B cell (primary cell): Measurements from ENCODE around the gene TSPAN18. TPM values are rescaled to one million over a fixed set of nuclear protein-coding genes. Genes with fewer than 3 reads are reported as not detected.

Source experiments
- ATAC-seq: fragments of 200-7000 bp; cut with Tn5 transposase; one replicate; pipeline ENCODE4 v1.10.0; 2021; ENCODE audit warnings: low read depth, mild to moderate bottlenecking, moderate number of reproducible peaks, moderate library complexity
- CTCF ChIA-PET: fragments of 350-600 bp; sonication (Branson Sonifier 250); formaldehyde crosslinking; loops from one replicate; lab custom pipeline; 2021; ENCODE audit warnings: antibody characterized with exemption, inconsistent platforms; lab: Charles Lee
- POLR2A ChIA-PET: fragments of 350-600 bp; sonication (Branson Sonifier 250); formaldehyde crosslinking; loops from one replicate; lab custom pipeline; 2021; ENCODE audit warnings: antibody characterized with exemption; lab: Charles Lee
- DNase-seq: peaks from one replicate; pipeline ENCODE4 v3.0.0; 2013
- H2AFZ ChIP-seq: 2 replicates; pipeline ENCODE4 v1.6.1; 2012; ENCODE audit warnings: mild to moderate bottlenecking, low read depth, low read length; ENCODE audit not compliant: insufficient read depth, poor library complexity, severe bottlenecking
- H3K27ac ChIP-seq, 2 donors: 1 replicate in 1 of 2; 2 replicates in 1 of 2; pipeline ENCODE4 v1.5.1; 2012 to 2013; ENCODE audit warnings: low read length in 2 of 2, mild to moderate bottlenecking in 2 of 2, moderate library complexity in 1 of 2
- H3K27me3 ChIP-seq, 4 experiments: fragments of 200-600 bp in 1 of 4; sonication (generic) in 1 of 4; replicated peaks in 1 of 4; 1 replicate in 2 of 4; 2 replicates in 2 of 4; pipeline versions ENCODE4 v1.6.1 to v1.7.0; 2013 to 2016; ENCODE audit warnings: low read length in 3 of 4, mild to moderate bottlenecking in 2 of 4, mixed read lengths in 1 of 4, moderate library complexity in 1 of 4; ENCODE audit not compliant: insufficient read depth in 4 of 4, control insufficient read depth in 3 of 4; ENCODE audit errors: control extremely low read depth in 1 of 4
- H3K36me3 ChIP-seq, 2 experiments: replicated peaks in 1 of 2; 1 replicate in 1 of 2; 2 replicates in 1 of 2; pipeline versions ENCODE4 v1.6.1 to v1.7.1; 2013; ENCODE audit warnings: low read length in 1 of 2; ENCODE audit not compliant: insufficient read depth in 2 of 2, control insufficient read depth in 1 of 2; ENCODE audit errors: control extremely low read depth in 1 of 2, extremely low read depth in 1 of 2
- H3K4me1 ChIP-seq, 2 donors: fragments of 200-600 bp in 1 of 2; sonication (generic) in 1 of 2; 1 replicate in 1 of 2; 2 replicates in 1 of 2; pipeline versions ENCODE4 v1.5.1 to v1.6.1; 2013 to 2017; ENCODE audit warnings: low read length in 2 of 2; ENCODE audit not compliant: control insufficient read depth in 2 of 2, insufficient read depth in 2 of 2
- H3K4me2 ChIP-seq: replicated peaks from 2 replicates; pipeline ENCODE3; 2012; ENCODE audit warnings: mild to moderate bottlenecking, low read depth, low read length; ENCODE audit not compliant: poor library complexity, severe bottlenecking
- H3K4me3 ChIP-seq, 5 experiments: fragments of 200-600 bp in 1 of 5; sonication (generic) in 1 of 5; 1 replicate in 3 of 5; 2 replicates in 2 of 5; pipeline versions ENCODE4 v1.5.1 to v1.7.0; 2011 to 2016; ENCODE audit warnings: low read length in 4 of 5, mild to moderate bottlenecking in 4 of 5, low read depth in 2 of 5, control low read depth in 1 of 5, moderate library complexity in 1 of 5; ENCODE audit not compliant: insufficient read depth in 1 of 5; ENCODE audit errors: control extremely low read depth in 1 of 5, extremely low read depth in 1 of 5
- H3K79me2 ChIP-seq: fragments of 200-600 bp; sonication (generic); one replicate; pipeline ENCODE4 v1.6.0; 2016; ENCODE audit warnings: low read length; ENCODE audit not compliant: control insufficient read depth, insufficient read depth
- H3K9ac ChIP-seq: fragments of 200-600 bp; sonication (generic); 2 replicates; pipeline ENCODE4 v1.6.1; 2017; ENCODE audit warnings: mild to moderate bottlenecking, low read length, moderate library complexity
- H3K9me3 ChIP-seq, 3 donors: one replicate each; pipeline versions ENCODE4 v1.6.1 to v1.7.1; 2013; ENCODE audit warnings: low read length in 2 of 3; ENCODE audit not compliant: control insufficient read depth in 2 of 3, insufficient read depth in 1 of 3; ENCODE audit errors: control extremely low read depth in 1 of 3
- H4K20me1 ChIP-seq: 2 replicates; pipeline ENCODE4 v1.6.0; 2012; ENCODE audit warnings: mild to moderate bottlenecking, low read length; ENCODE audit not compliant: insufficient read depth, control insufficient read depth, poor library complexity, severe bottlenecking
- H3K27ac Mint-ChIP-seq: one replicate; pipeline ENCODE4 v1.8.0; 2021; ENCODE audit warnings: mixed read lengths
- H3K27me3 Mint-ChIP-seq: one replicate; pipeline ENCODE4 v1.8.0; 2021; ENCODE audit warnings: mixed read lengths
- H3K4me1 Mint-ChIP-seq: one replicate; pipeline ENCODE4 v1.8.0; 2021; ENCODE audit warnings: mixed read lengths
- H3K4me3 Mint-ChIP-seq: one replicate; pipeline ENCODE4 v1.8.0; 2021; ENCODE audit warnings: mixed read lengths
- H3K9me3 Mint-ChIP-seq: one replicate; pipeline ENCODE4 v1.8.0; 2022; ENCODE audit warnings: mixed read lengths; ENCODE audit not compliant: insufficient read depth
- CTCF ChIP-seq: fragments of 200-600 bp; IDR thresholded peaks from one replicate; pipeline ENCODE4 v1.8.0; 2022; ENCODE audit warnings: antibody characterized with exemption, mild to moderate bottlenecking
- EZH2 ChIP-seq: IDR thresholded peaks from 2 replicates; pipeline ENCODE4 v1.6.1; 2012; ENCODE audit warnings: borderline replicate concordance, low read depth, mild to moderate bottlenecking, moderate library complexity, low read length; ENCODE audit not compliant: insufficient read depth, poor library complexity, severe bottlenecking
- WGBS: methylation state at CpG from one replicate; pipeline ENCODE4 v1.1.5; 2013; ENCODE audit warnings: missing lambda C conversion rate; ENCODE audit not compliant: insufficient coverage; 5-methylcytosine and 5-hydroxymethylcytosine counted together
- intact Hi-C: fragments of 100-400 bp; cut with micrococcal nuclease; formaldehyde crosslinking; loops from one replicate; pipeline ENCODE4 v1.10.0; 2022
- polyA plus RNA-seq: library from polyadenylated mRNA; depleted of rRNA; stranded (reverse); fragments of >200 nt; gene quantifications from 2 replicates; pipeline ENCODE4 v1.2.3, GENCODE V29; 2012
- total RNA-seq, 2 donors: library from RNA; stranded (reverse); fragments of 120-200 nt in 1 of 2; gene quantifications; 1 replicate in 1 of 2; 2 replicates in 1 of 2; pipeline versions ENCODE4 v1.2.3 to v1.2.4, GENCODE V29; 2013 to 2022

Gene TSPAN18
- total and polyA plus RNA-seq, 2 donors (not counting 1 experiment from before 2014, with no cell fraction given): 0.75 to 2.0 TPM

GRCh38 chr11:44767421-44767820 lies 40.7 kb downstream of the TSPAN18 start:
- Histone ChIP-seq H3K4me2 (no peak overlapping the region), H3K27ac (no peak overlapping the region), H3K9ac (no peak overlapping the region), H3K9me3 (no peaks in the 10 kb centered on the region), H3K4me3 (no peak overlapping the region), H3K4me1 (no peaks in the 10 kb centered on the region), H3K27me3 (peaks cover 0 to 4% (median 0%) of the 10 kb centered on the region in 4 experiments), H2AFZ (no peak overlapping the region), H3K79me2 (no peaks in the 10 kb centered on the region), H3K36me3 (no peaks in the 10 kb centered on the region), H4K20me1 (no peaks in the 10 kb centered on the region)
- no CpG with 5 or more reads among the region's 1 CpG for WGBS
- H3K9me3 Mint-ChIP-seq: no peaks in the 10 kb centered on the region
- no peaks in the 10 kb centered on the region for H3K27me3 Mint-ChIP-seq
- no peaks in the 10 kb centered on the region for H3K4me1 Mint-ChIP-seq
- H3K27ac Mint-ChIP-seq: no peak overlapping the region
- no peak for DNase-seq
- H3K4me3 Mint-ChIP-seq: no peak overlapping the region
- intact Hi-C loops: no loop called here
- ChIA-PET CTCF (interaction anchor here (1.5 to 2.8 kb wide), 2 partner anchors 10 to 11 kb away, joined by 5 to 14 read pairs; no protein-coding TSS in a partner anchor), POLR2A (no interaction called here)
- ATAC-seq: no peak
- TF ChIP-seq EZH2 (no peak), CTCF (no peak)

- intact Hi-C loops: no loop called here
- Histone ChIP-seq H3K27me3 (peaks cover 0 to 9% (median 0%) of the 10 kb centered on the region in 4 experiments), H3K27ac (no peak overlapping the region), H3K9me3 (no peaks in the 10 kb centered on the region), H3K4me2 (no peak overlapping the region), H3K79me2 (no peaks in the 10 kb centered on the region), H2AFZ (no peak overlapping the region), H4K20me1 (no peaks in the 10 kb centered on the region), H3K9ac (no peak overlapping the region), H3K4me1 (no peaks in the 10 kb centered on the region), H3K4me3 (no peak overlapping the region), H3K36me3 (no peaks in the 10 kb centered on the region)
- DNase-seq (no peak), ATAC-seq (no peak)
- no peaks in the 10 kb centered on the region for H3K27me3 Mint-ChIP-seq
- TF ChIP-seq EZH2 (no peak), CTCF (no peak)
- no peaks in the 10 kb centered on the region for H3K9me3 Mint-ChIP-seq
- H3K27ac Mint-ChIP-seq: no peak overlapping the region
- no peak overlapping the region for H3K4me3 Mint-ChIP-seq
- POLR2A ChIA-PET: no interaction called here
- 100% methylated on average over 1 of the region's 1 CpG for WGBS
- H3K4me1 Mint-ChIP-seq: peaks cover 2% of the 10 kb centered on the region
- CTCF ChIA-PET: no interaction called here
Measured at GRCh38 chr11:44770401-44770800, 43.6 kb downstream of the TSPAN18 start.
